ENCODE data around the gene HPSE2. TPM values are rescaled to one million over a fixed set of nuclear protein-coding genes. Genes with fewer than 3 reads are reported as not detected.

The HPSE2 gene
- total and polyA plus RNA-seq, 2 experiments from 2014 or later: 0.10 to 0.24 TPM

- TF ChIP-seq POLR2AphosphoS5 (IDR thresholded peaks at IDR 0.05; ENCODE audit: low read depth) (no peak), ETS1 (IDR thresholded peaks at IDR 0.05) (no peak)
These were observed 711.5 kb downstream of the HPSE2 start (continued) for GRCh38 chr10:98524124-98524523.

- no peak overlapping the region for H3K27ac Mint-ChIP-seq
- Histone ChIP-seq H3K4me1 (ENCODE audit: insufficient read depth) (no peaks in the 10 kb centered on the region), H3K4me3 (no peak overlapping the region), H4K20me1 (replicated peaks; ENCODE audit: insufficient read depth) (no peaks in the 10 kb centered on the region), H3K9me2 (ENCODE audit: insufficient read depth) (no peaks in the 10 kb centered on the region), H3K27me3 (ENCODE audit: insufficient read depth) (no peaks in the 10 kb centered on the region), H3K4me2 (no peak overlapping the region), H3F3A (replicated peaks; ENCODE audit: low read depth) (no peaks in the 10 kb centered on the region), H3K27ac (ENCODE audit: low read depth) (no peak overlapping the region), H3K36me3 (ENCODE audit: insufficient read depth) (no peaks in the 10 kb centered on the region), H2AFZ (no peak overlapping the region), H3K79me2 (replicated peaks; ENCODE audit: insufficient read depth) (no peaks in the 10 kb centered on the region)
- no peaks in the 10 kb centered on the region for H3K27me3 Mint-ChIP-seq (ENCODE audit: insufficient read depth, low read depth, poor library complexity)
- ATAC-seq (no peak), DNase-seq (ENCODE audit: low spot score) (no peak)
- H3K4me3 Mint-ChIP-seq: no peak overlapping the region
- H3K9me3 Mint-ChIP-seq: no peaks in the 10 kb centered on the region; the same call in 2 of the 3 replicates
- H3K4me1 Mint-ChIP-seq: peaks cover 3% of the 10 kb centered on the region; the same call in 1 of the 3 replicates
- H3K36me3 Mint-ChIP-seq (ENCODE audit: low read depth): no peaks in the 10 kb centered on the region
- TF ChIP-seq ETS1 (IDR thresholded peaks at IDR 0.05) (no peak), ZNF331 (CRISPR knock-in tag; IDR thresholded peaks at IDR 0.05; ENCODE audit: low read depth) (no peak), EZH2 (IDR thresholded peaks at IDR 0.05; ENCODE audit: low read depth, unreplicated experiment) (no peak), EZH2phosphoT487 (IDR thresholded peaks at IDR 0.05; ENCODE audit: unreplicated experiment) (no peak), CREB1 (CRISPR knock-in tag; IDR thresholded peaks at IDR 0.05; ENCODE audit: low read depth) (no peak), CTCF (conservative IDR thresholded peaks at IDR 0.05; ENCODE audit: low read depth in 2 of 2) (no peak), REST (IDR thresholded peaks at IDR 0.05; ENCODE audit: unreplicated experiment) (no peak), JUNB (IDR thresholded peaks at IDR 0.05; ENCODE audit: unreplicated experiment) (no peak), STAT1 (IDR thresholded peaks at IDR 0.05; ENCODE audit: unreplicated experiment) (no peak), NANOG (IDR thresholded peaks at IDR 0.05; ENCODE audit: borderline replicate concordance) (no peak), ZNF462 (CRISPR knock-in tag; IDR thresholded peaks at IDR 0.05) (no peak), POLR2AphosphoS5 (IDR thresholded peaks at IDR 0.05; ENCODE audit: low read depth) (no peak)
These were observed 715.8 kb downstream of the HPSE2 start for GRCh38 chr10:98519841-98520240.

Measured in GM23338 (cell line).